Trophoblast cell (in vitro differentiated cells and primary cell): ENCODE data around the gene MPPE1.

Experiments used
- DNase-seq, 2 donors: peaks; one replicate each; pipeline ENCODE4 v3.0.0-alpha.2; 2016
- H2AFZ ChIP-seq: 2 replicates; pipeline ENCODE4 v1.6.1; 2013; ENCODE audit warnings: low read length, moderate library complexity, mild to moderate bottlenecking; ENCODE audit not compliant: insufficient read depth, poor library complexity
- H2AK5ac ChIP-seq: 2 replicates; pipeline ENCODE4 v1.6.1; 2013; ENCODE audit warnings: mild to moderate bottlenecking, low read length
- H2BK120ac ChIP-seq: 2 replicates; pipeline ENCODE4 v1.6.1; 2013; ENCODE audit warnings: low read length, mild to moderate bottlenecking, moderate library complexity; ENCODE audit not compliant: insufficient read depth, poor library complexity
- H2BK12ac ChIP-seq: 2 replicates; pipeline ENCODE4 v1.6.1; 2013; ENCODE audit warnings: mild to moderate bottlenecking, low read length, moderate library complexity
- H2BK5ac ChIP-seq: 2 replicates; pipeline ENCODE4 v1.6.1; 2013; ENCODE audit warnings: low read length, low read depth, moderate library complexity, mild to moderate bottlenecking; ENCODE audit not compliant: poor library complexity
- H3K14ac ChIP-seq: 2 replicates; pipeline ENCODE4 v1.6.1; 2013; ENCODE audit warnings: mild to moderate bottlenecking, low read length
- H3K18ac ChIP-seq: 2 replicates; pipeline ENCODE4 v1.6.1; 2013; ENCODE audit warnings: mild to moderate bottlenecking, low read length
- H3K23ac ChIP-seq: 2 replicates; pipeline ENCODE4 v1.6.1; 2013; ENCODE audit warnings: low read length
- H3K27ac ChIP-seq: 2 replicates; pipeline ENCODE4 v1.5.1; 2013; ENCODE audit warnings: low read depth, mild to moderate bottlenecking, inconsistent platforms, low read length, moderate library complexity
- H3K27me3 ChIP-seq: 2 replicates; pipeline ENCODE4 v1.6.1; 2013; ENCODE audit warnings: inconsistent platforms, mild to moderate bottlenecking, low read length, moderate library complexity; ENCODE audit not compliant: insufficient read depth
- H3K36me3 ChIP-seq, 2 experiments: 1 replicate in 1 of 2; 2 replicates in 1 of 2; pipeline ENCODE4 v1.6.1; 2013; ENCODE audit warnings: low read length in 2 of 2, mild to moderate bottlenecking in 2 of 2, moderate library complexity in 1 of 2; ENCODE audit not compliant: insufficient read depth in 2 of 2, control insufficient read depth in 1 of 2
- H3K4ac ChIP-seq: 2 replicates; pipeline ENCODE4 v1.6.1; 2013; ENCODE audit warnings: low read depth, mild to moderate bottlenecking, low read length, moderate library complexity
- H3K4me1 ChIP-seq, 2 experiments: 1 replicate in 1 of 2; 2 replicates in 1 of 2; pipeline ENCODE4 v1.6.1; 2013; ENCODE audit warnings: low read length in 2 of 2, mild to moderate bottlenecking in 2 of 2, moderate library complexity in 1 of 2; ENCODE audit not compliant: insufficient read depth in 2 of 2, control insufficient read depth in 1 of 2
- H3K4me2 ChIP-seq: 2 replicates; pipeline ENCODE4 v1.6.1; 2013; ENCODE audit warnings: inconsistent platforms, mild to moderate bottlenecking, low read length, moderate library complexity
- H3K4me3 ChIP-seq: 2 replicates; pipeline ENCODE4 v1.5.1; 2013; ENCODE audit warnings: mild to moderate bottlenecking, low read depth, low read length, inconsistent platforms
- H3K79me1 ChIP-seq: one replicate; pipeline ENCODE4 v1.6.1; 2013; ENCODE audit warnings: low read length
- H3K79me2 ChIP-seq: 2 replicates; pipeline ENCODE4 v1.6.1; 2013; ENCODE audit warnings: low read length, mild to moderate bottlenecking; ENCODE audit not compliant: control insufficient read depth, insufficient read depth, poor library complexity
- H3K9ac ChIP-seq: 2 replicates; pipeline ENCODE4 v1.6.1; 2013; ENCODE audit warnings: mild to moderate bottlenecking, low read length
- H3K9me3 ChIP-seq: 2 replicates; pipeline ENCODE4 v1.6.1; 2013; ENCODE audit warnings: low read depth, mild to moderate bottlenecking, control low read depth, inconsistent platforms, low read length; ENCODE audit not compliant: insufficient read depth
- H4K12ac ChIP-seq: 2 replicates; pipeline ENCODE4 v1.6.1; 2013; ENCODE audit warnings: low read depth, mild to moderate bottlenecking, low read length, moderate library complexity
- H4K8ac ChIP-seq: 2 replicates; pipeline ENCODE4 v1.6.1; 2013; ENCODE audit warnings: low read depth, mild to moderate bottlenecking, low read length, moderate library complexity
- H4K91ac ChIP-seq: one replicate; pipeline ENCODE4 v1.6.1; 2013; ENCODE audit warnings: low read depth, mild to moderate bottlenecking, low read length, moderate library complexity
- WGBS: extraction: QIAGEN DNeasy Blood & Tissue Kit; methylation state at CpG from one replicate; pipeline ENCODE4 v1.1.7; 2013; ENCODE audit warnings: missing lambda C conversion rate; ENCODE audit not compliant: insufficient read length, insufficient coverage; ENCODE audit errors: extremely low coverage; 5-methylcytosine and 5-hydroxymethylcytosine counted together

MPPE1 gene

DNA sequence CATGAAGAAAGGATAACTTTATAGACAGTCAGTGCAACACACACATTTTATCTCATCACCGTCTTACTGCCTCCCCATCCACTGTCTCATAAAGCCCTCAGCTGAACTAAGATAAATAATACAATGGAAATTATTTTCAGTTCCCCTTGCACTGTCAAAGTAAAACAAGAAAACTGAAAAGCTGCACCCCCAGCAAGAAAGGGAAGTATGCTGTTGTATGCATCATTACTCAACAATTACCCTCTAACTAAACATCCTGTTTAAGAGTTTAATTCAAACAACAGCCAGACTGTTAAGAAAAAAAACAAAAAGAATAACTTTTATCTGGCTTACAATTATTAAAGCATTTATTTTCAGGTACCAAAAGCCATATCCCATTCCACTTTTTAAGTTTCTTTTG is 25.0 kb downstream of the MPPE1 start:
- peaks cover 3 to 6% of the 10 kb centered on the region in 2 experiments for H3K4me1 ChIP-seq
- no peak overlapping the region for H3K18ac ChIP-seq
- H3K27ac ChIP-seq: no peak overlapping the region
- no peak overlapping the region for H2AFZ ChIP-seq
- H3K9ac ChIP-seq: no peak overlapping the region
- H3K4me3 ChIP-seq: no peak overlapping the region
- no peak overlapping the region for H3K4me2 ChIP-seq
- DNase-seq: no peak
- peaks cover 7 to 13% of the 10 kb centered on the region in 2 experiments for H3K36me3 ChIP-seq
- H3K27me3 ChIP-seq: no peaks in the 10 kb centered on the region
- peaks cover 2% of the 10 kb centered on the region for H3K9me3 ChIP-seq
- no peak overlapping the region for H4K12ac ChIP-seq
- no peak overlapping the region for H2AK5ac ChIP-seq
- H3K4ac ChIP-seq: no peak overlapping the region
- H2BK120ac ChIP-seq: no peak overlapping the region
- H4K91ac ChIP-seq: no peak overlapping the region
- no peak overlapping the region for H2BK5ac ChIP-seq
- H3K23ac ChIP-seq: no peak overlapping the region
- H2BK12ac ChIP-seq: no peak overlapping the region
- no CpG with 5 or more reads among the region's 1 CpG for WGBS
- H3K79me2 ChIP-seq: no peaks in the 10 kb centered on the region
- no peaks in the 10 kb centered on the region for H3K79me1 ChIP-seq
- no peak overlapping the region for H4K8ac ChIP-seq
- no peak overlapping the region for H3K14ac ChIP-seq

DNA sequence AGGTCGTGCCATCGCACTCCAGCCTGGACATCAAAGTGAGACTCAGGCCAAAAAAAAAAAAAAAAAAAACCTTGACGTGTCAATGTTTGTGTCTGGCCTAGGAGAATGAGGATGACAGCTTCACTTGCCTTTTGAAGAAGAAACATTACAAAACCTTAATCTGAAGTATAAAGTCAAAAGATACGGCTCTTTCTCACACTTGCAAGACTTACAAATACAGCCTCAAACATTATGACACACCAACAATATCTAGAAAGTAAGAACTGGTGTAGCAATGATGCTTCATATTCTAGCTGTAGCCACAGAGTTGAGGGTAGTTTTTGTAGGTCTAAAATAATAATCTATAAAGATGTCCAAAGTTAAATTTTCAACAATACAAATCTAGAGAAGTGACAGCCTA is 25.5 kb downstream of the MPPE1 start:
- DNase-seq: no peak
- Histone ChIP-seq H2BK5ac (no peak overlapping the region), H3K9me3 (peaks cover 2% of the 10 kb centered on the region), H2BK12ac (no peak overlapping the region), H3K79me1 (no peaks in the 10 kb centered on the region), H4K12ac (no peak overlapping the region), H4K8ac (no peak overlapping the region), H3K79me2 (no peaks in the 10 kb centered on the region), H3K27me3 (no peaks in the 10 kb centered on the region), H2AK5ac (no peak overlapping the region), H2AFZ (no peak overlapping the region), H3K9ac (no peak overlapping the region), H3K36me3 (peaks cover 7 to 13% of the 10 kb centered on the region in 2 experiments), H3K27ac (no peak overlapping the region), H3K4me2 (no peak overlapping the region), H3K14ac (no peak overlapping the region), H2BK120ac (no peak overlapping the region), H3K4ac (no peak overlapping the region), H3K4me1 (peaks cover 2 to 3% of the 10 kb centered on the region in 2 experiments), H3K23ac (no peak overlapping the region), H4K91ac (no peak overlapping the region), H3K4me3 (no peak overlapping the region), H3K18ac (no peak overlapping the region)
- WGBS: no CpG with 5 or more reads among the region's 4 CpGs

DNA sequence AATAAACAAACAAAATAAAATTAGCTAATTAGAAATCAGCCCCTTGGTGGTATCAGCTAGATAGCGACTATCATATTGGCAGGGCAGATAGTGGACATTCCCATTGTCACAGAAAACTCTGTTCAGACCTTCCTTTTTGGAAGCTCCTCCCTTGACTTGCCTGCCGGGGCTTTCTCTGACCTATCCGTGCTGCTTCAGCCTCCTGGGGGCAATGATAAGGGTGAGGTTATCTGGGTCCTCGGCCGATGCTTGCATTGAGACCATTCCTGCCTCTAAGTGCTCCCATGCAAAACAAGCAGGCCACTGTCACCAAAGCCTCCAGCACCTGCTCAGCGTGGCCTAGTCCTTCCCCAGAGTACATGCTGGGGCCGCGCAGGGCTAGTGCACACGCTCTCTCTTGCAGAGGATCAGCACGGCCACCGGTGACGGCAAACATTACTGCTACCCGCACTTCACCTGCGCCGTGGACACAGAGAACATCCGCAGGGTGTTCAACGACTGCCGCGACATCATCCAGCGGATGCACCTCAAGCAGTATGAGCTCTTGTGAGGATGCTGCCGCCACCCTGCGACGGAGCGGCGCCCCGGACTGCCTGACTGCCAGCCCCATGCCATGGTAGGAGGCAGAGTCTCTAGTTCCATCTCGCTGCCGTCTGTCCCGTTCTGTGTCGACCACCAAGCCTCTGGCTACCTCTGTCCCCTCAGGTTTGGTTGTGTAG is 27.4 kb downstream of the MPPE1 start:
- Histone ChIP-seq H4K91ac (no peak overlapping the region), H3K9me3 (no peaks in the 10 kb centered on the region), H3K27me3 (no peaks in the 10 kb centered on the region), H3K36me3 (peaks cover 3 to 8% of the 10 kb centered on the region in 2 experiments), H4K8ac (no peak overlapping the region), H3K14ac (no peak overlapping the region), H3K79me1 (no peaks in the 10 kb centered on the region), H3K18ac (no peak overlapping the region), H3K79me2 (no peaks in the 10 kb centered on the region), H3K4me1 (no peaks in the 10 kb centered on the region), H2BK120ac (no peak overlapping the region), H2BK5ac (no peak overlapping the region), H2AK5ac (no peak overlapping the region), H3K9ac (no peak overlapping the region), H3K4ac (no peak overlapping the region), H3K27ac (no peak overlapping the region), H2AFZ (no peak overlapping the region), H2BK12ac (no peak overlapping the region), H3K4me3 (no peak overlapping the region), H3K4me2 (no peak overlapping the region), H4K12ac (no peak overlapping the region), H3K23ac (no peak overlapping the region)
- no CpG with 5 or more reads among the region's 30 CpGs for WGBS
- no peak for DNase-seq

DNA sequence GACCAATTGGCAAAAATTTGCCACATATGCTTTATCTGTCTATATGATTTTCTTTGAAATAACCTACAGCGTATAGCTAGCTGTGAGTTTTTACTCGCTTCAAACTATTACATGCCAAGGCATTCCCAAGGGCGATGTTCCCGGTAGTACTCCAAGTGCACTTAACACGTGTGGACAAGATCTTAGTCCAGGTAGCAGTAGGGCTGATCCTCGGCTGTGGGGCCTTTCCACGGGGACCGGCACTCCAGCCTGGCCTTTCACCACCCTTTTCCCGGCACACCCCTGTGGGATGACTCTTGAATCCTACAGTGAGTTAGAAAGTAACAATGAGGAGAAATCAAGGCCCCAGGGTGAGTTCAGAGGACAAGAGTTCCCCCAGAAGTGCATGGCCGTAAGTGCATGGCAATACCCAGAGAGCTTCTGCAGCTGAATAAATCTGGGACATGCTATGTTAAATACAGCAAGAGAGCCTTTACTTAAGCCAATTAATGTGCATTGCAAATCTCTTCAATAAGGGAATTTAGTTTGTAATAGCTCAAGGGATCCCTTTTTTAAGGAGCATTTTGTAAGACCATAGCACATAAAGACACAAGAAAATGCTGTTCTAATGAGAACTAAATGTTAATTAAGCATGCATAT is 30.5 kb downstream of the MPPE1 start:
- Histone ChIP-seq H4K91ac (no peak overlapping the region), H4K8ac (no peak overlapping the region), H3K4me2 (no peak overlapping the region), H2BK120ac (no peak overlapping the region), H3K27ac (no peak overlapping the region), H3K9ac (no peak overlapping the region), H3K36me3 (no peaks in the 10 kb centered on the region), H3K9me3 (peaks cover 1% of the 10 kb centered on the region), H2BK5ac (no peak overlapping the region), H3K23ac (no peak overlapping the region), H3K79me2 (no peaks in the 10 kb centered on the region), H2AK5ac (no peak overlapping the region), H3K4me1 (no peaks in the 10 kb centered on the region), H3K4ac (no peak overlapping the region), H4K12ac (no peak overlapping the region), H3K79me1 (no peaks in the 10 kb centered on the region), H3K18ac (no peak overlapping the region), H2AFZ (no peak overlapping the region), H2BK12ac (no peak overlapping the region), H3K27me3 (no peaks in the 10 kb centered on the region), H3K14ac (no peak overlapping the region), H3K4me3 (no peak overlapping the region)
- WGBS: no CpG with 5 or more reads among the region's 10 CpGs
- no peak for DNase-seq
